Adrenal gland (tissue), 5 donors: Measurements from ENCODE around the gene CTSH.

ENCODE experiments used
- CTCF ChIP-seq, 6 experiments: fragments of 450-650 bp in 4 of 6; fragments of 200-600 bp in 2 of 6; sonication (generic) in 1 of 6; IDR thresholded peaks; 1 replicate in 5 of 6; 2 replicates in 1 of 6; pipeline versions ENCODE4 v1.5.1 to v1.8.0; 2016 to 2021; ENCODE audit warnings: antibody characterized with exemption in 6 of 6, mild to moderate bottlenecking in 2 of 6, moderate library complexity in 1 of 6
- POLR2A ChIP-seq, 2 donors: fragments of 450-650 bp; IDR thresholded peaks; one replicate each; pipeline ENCODE4 v1.6.1; 2017; ENCODE audit warnings: antibody characterized with exemption in 2 of 2, mild to moderate bottlenecking in 2 of 2, moderate library complexity in 1 of 2
- donor health status: DM: no; HTN: no; CAD: no.

GRCh38 chr15:78893538-78893937, 51.3 kb downstream of the CTSH start:
- no peak for TF ChIP-seq CTCF (IDR thresholded peaks at IDR 0.05)
- no peak for TF ChIP-seq POLR2A (IDR thresholded peaks at IDR 0.05)
